Hepatocyte (in vitro differentiated cells): Measurements from ENCODE around the gene DCUN1D2. TPM values are rescaled to one million over a fixed set of nuclear protein-coding genes. Genes with fewer than 3 reads are reported as not detected.

ENCODE experiments used
- DNase-seq: peaks from one replicate; pipeline ENCODE4 v3.0.0-alpha.2; 2016; ENCODE audit warnings: low spot score
- H2AFZ ChIP-seq: fragments of 200-600 bp; sonication (generic); 2 replicates; pipeline ENCODE4 v1.6.0; 2016; ENCODE audit warnings: antibody characterized with exemption, mild to moderate bottlenecking
- H3K27ac ChIP-seq: fragments of 200-600 bp; sonication (generic); 2 replicates; pipeline ENCODE4 v1.5.1; 2016; ENCODE audit warnings: mild to moderate bottlenecking
- H3K27me3 ChIP-seq: fragments of 200-600 bp; sonication (generic); 2 replicates; pipeline ENCODE4 v1.6.1; 2016
- H3K36me3 ChIP-seq: fragments of 200-600 bp; sonication (generic); replicated peaks from 2 replicates; pipeline ENCODE4 v1.5.1; 2016; ENCODE audit warnings: low read depth; ENCODE audit not compliant: insufficient read depth
- H3K4me1 ChIP-seq: fragments of 200-600 bp; sonication (generic); 2 replicates; pipeline ENCODE4 v1.5.1; 2016; ENCODE audit warnings: mild to moderate bottlenecking, moderate library complexity; ENCODE audit not compliant: insufficient read depth
- H3K4me2 ChIP-seq: fragments of 200-600 bp; sonication (generic); 2 replicates; pipeline ENCODE4 v1.6.0; 2016
- H3K4me3 ChIP-seq: fragments of 200-600 bp; sonication (generic); 2 replicates; pipeline ENCODE4 v1.5.1; 2016; ENCODE audit warnings: mild to moderate bottlenecking
- H3K79me2 ChIP-seq: fragments of 200-600 bp; sonication (generic); 2 replicates; pipeline ENCODE4 v1.6.0; 2017; ENCODE audit warnings: mild to moderate bottlenecking
- H3K9me2 ChIP-seq: fragments of 200-600 bp; sonication (generic); replicated peaks from 2 replicates; pipeline ENCODE4 v1.6.0; 2017; ENCODE audit warnings: mild to moderate bottlenecking; ENCODE audit not compliant: insufficient read depth
- H3K9me3 ChIP-seq: fragments of 200-600 bp; sonication (generic); 2 replicates; pipeline ENCODE4 v1.5.1; 2016; ENCODE audit warnings: low read depth, mild to moderate bottlenecking
- H4K20me1 ChIP-seq: fragments of 200-600 bp; sonication (generic); 2 replicates; pipeline ENCODE4 v1.6.0; 2016; ENCODE audit warnings: mild to moderate bottlenecking; ENCODE audit not compliant: insufficient read depth, poor library complexity, severe bottlenecking
- EZH2 ChIP-seq: fragments of 200-600 bp; sonication (generic); IDR thresholded peaks from 2 replicates; pipeline ENCODE4 v1.6.1; 2016; ENCODE audit warnings: antibody characterized with exemption, mild to moderate bottlenecking, borderline replicate concordance
- EZH2phosphoT487 ChIP-seq: fragments of 200-600 bp; sonication (generic); IDR thresholded peaks from one replicate; pipeline ENCODE4 v1.6.1; 2018; ENCODE audit warnings: antibody characterized with exemption, mild to moderate bottlenecking, low read depth, moderate library complexity; ENCODE audit not compliant: unreplicated experiment, severe bottlenecking
- WGBS: methylation state at CpG from one replicate; pipeline ENCODE4 v1.1.6; 2016; ENCODE audit warnings: low lambda C conversion rate; ENCODE audit errors: missing lambda C conversion rate; 5-methylcytosine and 5-hydroxymethylcytosine counted together
- polyA plus RNA-seq: library from polyadenylated mRNA; unstranded; fragments of >200 nt; fragmentation: Nextera tagmentation; extraction: Ambion mirVana; gene quantifications from 2 replicates; pipeline ENCODE4 v1.2.1, GENCODE V29; 2016
- total RNA-seq: library from RNA; depleted of rRNA; stranded (reverse); fragments of >200 nt; gene quantifications from 2 replicates; pipeline ENCODE4 v1.2.3, GENCODE V29; 2014
- TF ChIP-seq, protein P1 (sequence below): fragments of 200-600 bp; sonication (generic); IDR thresholded peaks from 2 replicates; pipeline ENCODE4 v1.5.1; 2016; ENCODE audit warnings: antibody characterized with exemption, mild to moderate bottlenecking; ENCODE audit not compliant: poor library complexity

DCUN1D2 gene
- total and polyA plus RNA-seq, 2 experiments from 2014 or later = 8.4 to 10.2 TPM

DNA sequence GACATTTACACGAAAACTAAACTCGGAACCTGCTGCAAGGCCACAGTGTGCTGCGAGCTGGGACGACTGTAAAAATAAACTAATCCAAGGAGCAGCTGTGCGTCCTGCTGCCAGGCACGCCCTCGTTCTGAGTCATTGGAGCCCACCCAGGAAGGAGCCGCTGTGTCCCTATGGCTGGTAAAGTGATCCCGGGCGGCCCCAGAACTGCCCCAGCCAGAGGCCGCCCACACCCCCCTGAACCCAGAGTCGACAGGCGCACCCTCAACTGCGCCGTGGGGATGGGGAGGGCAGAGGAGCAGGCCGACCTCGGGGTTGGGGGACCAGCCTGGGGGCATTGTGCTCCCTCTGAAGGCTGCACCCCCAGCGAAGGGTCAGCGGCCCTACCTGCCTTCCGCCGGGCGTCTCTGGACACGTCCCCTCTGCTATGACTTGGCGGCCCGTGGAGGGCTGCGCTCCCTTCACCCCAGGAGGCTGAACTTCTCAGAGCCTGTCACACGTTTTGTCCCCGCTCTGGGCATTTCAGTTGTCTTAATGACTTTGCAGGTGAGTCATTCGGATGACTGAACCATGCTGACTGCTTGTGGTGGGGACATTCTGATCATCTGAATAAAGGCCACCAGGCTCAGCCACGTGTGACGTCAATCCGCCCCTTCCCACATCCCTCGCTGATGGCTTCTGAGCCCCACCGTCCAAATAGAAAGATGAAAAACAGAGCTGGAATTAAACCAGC lies 79.9 kb downstream of the DCUN1D2 start:
- no peak for DNase-seq
- WGBS = 78% methylated on average over 34 of the region's 34 CpGs
- Histone ChIP-seq H2AFZ (no peak overlapping the region), H3K27ac (peak overlapping the region; percentile 78), H3K27me3 (no peaks in the 10 kb centered on the region), H3K4me2 (peak overlapping the region; percentile 18), H3K4me1 (peaks cover 11% of the 10 kb centered on the region), H3K4me3 (no peak overlapping the region), H3K9me3 (no peaks in the 10 kb centered on the region), H3K9me2 (no peaks in the 10 kb centered on the region), H3K36me3 (no peaks in the 10 kb centered on the region), H4K20me1 (no peaks in the 10 kb centered on the region), H3K79me2 (no peaks in the 10 kb centered on the region)
- TF ChIP-seq EZH2phosphoT487 (no peak), EZH2 (no peak)
- TF ChIP-seq, protein P1, sequence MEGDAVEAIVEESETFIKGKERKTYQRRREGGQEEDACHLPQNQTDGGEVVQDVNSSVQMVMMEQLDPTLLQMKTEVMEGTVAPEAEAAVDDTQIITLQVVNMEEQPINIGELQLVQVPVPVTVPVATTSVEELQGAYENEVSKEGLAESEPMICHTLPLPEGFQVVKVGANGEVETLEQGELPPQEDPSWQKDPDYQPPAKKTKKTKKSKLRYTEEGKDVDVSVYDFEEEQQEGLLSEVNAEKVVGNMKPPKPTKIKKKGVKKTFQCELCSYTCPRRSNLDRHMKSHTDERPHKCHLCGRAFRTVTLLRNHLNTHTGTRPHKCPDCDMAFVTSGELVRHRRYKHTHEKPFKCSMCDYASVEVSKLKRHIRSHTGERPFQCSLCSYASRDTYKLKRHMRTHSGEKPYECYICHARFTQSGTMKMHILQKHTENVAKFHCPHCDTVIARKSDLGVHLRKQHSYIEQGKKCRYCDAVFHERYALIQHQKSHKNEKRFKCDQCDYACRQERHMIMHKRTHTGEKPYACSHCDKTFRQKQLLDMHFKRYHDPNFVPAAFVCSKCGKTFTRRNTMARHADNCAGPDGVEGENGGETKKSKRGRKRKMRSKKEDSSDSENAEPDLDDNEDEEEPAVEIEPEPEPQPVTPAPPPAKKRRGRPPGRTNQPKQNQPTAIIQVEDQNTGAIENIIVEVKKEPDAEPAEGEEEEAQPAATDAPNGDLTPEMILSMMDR = no peak

DNA sequence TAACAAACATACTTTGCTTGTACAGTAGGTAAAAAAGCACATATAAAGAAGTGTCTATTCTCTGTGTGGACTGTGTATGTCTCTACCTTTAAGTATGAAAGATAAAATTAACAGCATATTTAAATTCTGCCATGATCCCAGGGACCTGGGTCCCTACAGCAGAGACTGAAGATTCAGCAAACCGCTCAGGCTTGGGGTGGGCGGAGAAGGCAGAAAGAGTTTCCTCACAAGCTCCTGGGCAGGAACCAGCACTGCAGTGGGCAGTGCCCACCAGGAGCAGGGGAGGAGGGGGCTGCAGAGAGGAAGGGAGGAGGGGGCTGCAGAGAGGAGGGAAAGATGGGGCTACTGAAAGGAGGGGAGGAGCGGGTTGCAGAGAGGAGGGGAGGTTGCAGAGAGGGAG lies 81.9 kb downstream of the DCUN1D2 start:
- Histone ChIP-seq H3K9me2 (no peaks in the 10 kb centered on the region), H3K79me2 (no peaks in the 10 kb centered on the region), H3K27ac (no peak overlapping the region), H3K27me3 (no peaks in the 10 kb centered on the region), H3K4me2 (no peak overlapping the region), H3K36me3 (no peaks in the 10 kb centered on the region), H3K4me3 (no peak overlapping the region), H4K20me1 (no peaks in the 10 kb centered on the region), H3K4me1 (peaks cover 11% of the 10 kb centered on the region), H2AFZ (no peak overlapping the region), H3K9me3 (no peaks in the 10 kb centered on the region)
- TF ChIP-seq EZH2phosphoT487 = no peak
- TF ChIP-seq EZH2 = no peak
- TF ChIP-seq, protein P1 = no peak
- no peak for DNase-seq
- WGBS = 75% methylated on average over 2 of the region's 3 CpGs

DNA sequence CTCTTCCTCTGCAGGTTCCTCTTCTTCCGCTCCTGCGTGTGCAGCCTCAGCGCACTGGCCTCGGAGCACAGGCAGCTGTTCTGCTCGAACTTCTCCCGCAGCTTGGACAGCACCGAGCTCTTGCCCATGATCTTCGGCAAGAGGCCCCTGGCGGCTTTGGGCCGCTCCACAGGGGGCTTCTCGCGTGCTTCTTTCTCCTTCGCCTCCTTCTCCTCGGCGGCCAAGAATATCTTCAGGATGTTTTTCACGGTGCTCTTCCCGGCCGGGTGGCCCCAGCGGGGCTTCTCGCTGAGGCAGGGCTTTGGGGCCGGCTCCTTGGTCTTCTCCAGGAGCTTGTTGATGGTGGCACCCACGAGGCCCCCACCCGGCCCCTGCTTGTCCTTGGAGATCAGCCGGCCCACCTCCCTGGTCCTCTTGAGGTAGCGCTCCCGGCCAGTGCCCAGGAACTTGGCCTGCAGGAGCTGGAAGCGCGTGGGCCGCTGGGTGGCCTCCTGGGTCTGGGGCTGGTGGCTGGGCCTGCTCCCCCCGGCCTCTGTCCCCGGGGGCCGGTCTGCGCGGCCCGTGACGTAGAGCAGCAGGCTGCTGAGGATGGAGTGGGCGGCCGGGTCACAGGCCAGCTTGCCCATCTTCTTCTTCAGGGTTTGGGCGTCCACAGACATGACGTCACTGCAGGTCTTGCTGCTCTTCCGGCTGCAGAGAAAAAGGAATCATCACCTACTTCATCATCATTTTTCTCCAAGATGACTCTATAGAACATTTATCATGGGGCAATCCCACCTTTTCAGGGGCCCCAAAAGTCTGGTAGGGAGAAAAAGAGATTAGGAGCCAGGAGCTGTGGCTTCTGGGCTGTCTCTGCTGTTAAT lies 82.7 kb downstream of the DCUN1D2 start:
- no peak overlapping the region for H3K4me2 ChIP-seq
- TF ChIP-seq, protein P1 = no peak
- TF ChIP-seq EZH2phosphoT487 (no peak), EZH2 (no peak)
- H3K27me3 ChIP-seq = no peaks in the 10 kb centered on the region
- H3K9me2 ChIP-seq = no peaks in the 10 kb centered on the region
- DNase-seq = no peak
- no peaks in the 10 kb centered on the region for H3K79me2 ChIP-seq
- H3K36me3 ChIP-seq = no peaks in the 10 kb centered on the region
- no peaks in the 10 kb centered on the region for H3K9me3 ChIP-seq
- no peak overlapping the region for H3K4me3 ChIP-seq
- H4K20me1 ChIP-seq = no peaks in the 10 kb centered on the region
- no peak overlapping the region for H3K27ac ChIP-seq
- no peak overlapping the region for H2AFZ ChIP-seq
- 92% methylated on average over 40 of the region's 41 CpGs for WGBS
- peaks cover 11% of the 10 kb centered on the region for H3K4me1 ChIP-seq
